Liver (tissue), 9 donors: ENCODE data around the gene PCDH9. TPM values are rescaled to one million over a fixed set of nuclear protein-coding genes. Genes with fewer than 3 reads are reported as not detected.

Experiments used
- DNase-seq: peaks from one replicate; pipeline ENCODE4 v3.0.0-alpha.2; 2017; ENCODE audit warnings: low spot score
- H3K27ac ChIP-seq, 2 donors: one replicate each; pipeline ENCODE4 v1.7.0; 2013; ENCODE audit warnings: inconsistent platforms in 2 of 2, low read length in 2 of 2, control low read depth in 1 of 2, low read depth in 1 of 2, mild to moderate bottlenecking in 1 of 2
- H3K27me3 ChIP-seq, 4 donors: one replicate each; pipeline versions ENCODE4 v1.6.1 to v1.7.0; 2013; ENCODE audit warnings: low read length in 3 of 4, inconsistent platforms in 1 of 4, mild to moderate bottlenecking in 1 of 4, moderate library complexity in 1 of 4; ENCODE audit not compliant: control insufficient read depth in 4 of 4, insufficient read depth in 4 of 4
- H3K36me3 ChIP-seq, 4 donors: one replicate each; pipeline versions ENCODE4 v1.6.1 to v1.7.0; 2013; ENCODE audit warnings: low read length in 3 of 4, mild to moderate bottlenecking in 3 of 4, low read depth in 1 of 4, moderate library complexity in 1 of 4; ENCODE audit not compliant: control insufficient read depth in 4 of 4, insufficient read depth in 3 of 4
- H3K4me1 ChIP-seq, 4 donors: one replicate each; pipeline versions ENCODE4 v1.6.1 to v1.7.0; 2013; ENCODE audit warnings: low read length in 3 of 4, mild to moderate bottlenecking in 3 of 4, moderate library complexity in 1 of 4; ENCODE audit not compliant: control insufficient read depth in 4 of 4, insufficient read depth in 4 of 4
- H3K4me3 ChIP-seq, 3 donors: one replicate each; pipeline versions ENCODE4 v1.6.1 to v1.7.0; 2013; ENCODE audit warnings: low read length in 3 of 3, control low read depth in 1 of 3, low read depth in 1 of 3, mild to moderate bottlenecking in 1 of 3
- H3K9ac ChIP-seq, 2 donors: one replicate each; pipeline ENCODE4 v1.7.0; 2013; ENCODE audit warnings: low read length in 2 of 2, mild to moderate bottlenecking in 2 of 2, moderate library complexity in 2 of 2, control low read depth in 1 of 2, low read depth in 1 of 2
- H3K9me3 ChIP-seq, 4 donors: one replicate each; pipeline versions ENCODE4 v1.6.1 to v1.7.0; 2013; ENCODE audit warnings: low read length in 3 of 4; ENCODE audit not compliant: control insufficient read depth in 4 of 4
- FOXA1 ChIP-seq: IDR thresholded peaks from 2 replicates; pipeline ENCODE4 v1.6.1; 2016; ENCODE audit warnings: antibody characterized with exemption
- FOXA2 ChIP-seq: IDR thresholded peaks from 2 replicates; pipeline ENCODE4 v1.6.1; 2016; ENCODE audit warnings: antibody characterized with exemption
- GABPA ChIP-seq, 2 donors: IDR thresholded peaks in 1 of 2; conservative IDR thresholded peaks in 1 of 2; 2 replicates each; pipeline ENCODE4 v1.6.1; 2016; ENCODE audit warnings: antibody characterized with exemption in 2 of 2, mild to moderate bottlenecking in 1 of 2, moderate library complexity in 1 of 2
- HNF4A ChIP-seq, 2 donors: conservative IDR thresholded peaks; 2 replicates each; pipeline ENCODE4 v1.6.1; 2016; ENCODE audit warnings: antibody characterized with exemption in 2 of 2, mild to moderate bottlenecking in 2 of 2
- HNF4G ChIP-seq: IDR thresholded peaks from 2 replicates; pipeline ENCODE4 v1.6.1; 2016; ENCODE audit warnings: antibody characterized with exemption
- JUND ChIP-seq, 2 donors: IDR thresholded peaks; 2 replicates each; pipeline ENCODE4 v1.6.1; 2016; ENCODE audit warnings: antibody characterized with exemption in 2 of 2
- NR2F2 ChIP-seq: IDR thresholded peaks from 2 replicates; pipeline ENCODE4 v1.6.1; 2016; ENCODE audit warnings: antibody characterized with exemption
- RAD21 ChIP-seq, 2 donors: IDR thresholded peaks; 2 replicates each; pipeline ENCODE4 v1.6.1; 2016; ENCODE audit warnings: antibody characterized with exemption in 2 of 2, mild to moderate bottlenecking in 2 of 2
- RXRA ChIP-seq, 2 donors: IDR thresholded peaks; 2 replicates each; pipeline ENCODE4 v1.6.1; 2017 to 2018; ENCODE audit warnings: antibody characterized with exemption in 2 of 2, mild to moderate bottlenecking in 1 of 2
- SP1 ChIP-seq: IDR thresholded peaks from 2 replicates; pipeline ENCODE4 v1.6.1; 2018; ENCODE audit warnings: antibody characterized with exemption, mild to moderate bottlenecking
- TAF1 ChIP-seq: conservative IDR thresholded peaks from 2 replicates; pipeline ENCODE4 v1.6.1; 2016; ENCODE audit warnings: antibody characterized with exemption, mild to moderate bottlenecking
- YY1 ChIP-seq: IDR thresholded peaks from 2 replicates; pipeline ENCODE4 v1.6.1; 2016; ENCODE audit warnings: antibody characterized with exemption, mild to moderate bottlenecking
- WGBS: extraction: QIAGEN DNeasy Blood & Tissue Kit; methylation state at CpG from one replicate; pipeline ENCODE4 v1.1.7; 2013; 5-methylcytosine and 5-hydroxymethylcytosine counted together
- polyA plus RNA-seq, 2 donors: library from polyadenylated mRNA; stranded (reverse) in 1 of 2; unstranded in 1 of 2; fragments of 200-250 nt in 1 of 2; fragments of >200 nt in 1 of 2; fragmentation: Nextera tagmentation in 1 of 2; extraction: Ambion mirVana in 1 of 2; gene quantifications; one replicate each; pipeline versions ENCODE4 v1.2.1 to v1.2.3, GENCODE V29; 2013 to 2015
- total RNA-seq, 2 donors: library from RNA; depleted of rRNA; stranded (reverse); fragments of >200 nt; gene quantifications; one replicate each; pipeline ENCODE4 v1.2.3, GENCODE V29; 2014
- TF ChIP-seq, protein P1 (sequence below): fragments of 150-350 bp; IDR thresholded peaks from 2 replicates; pipeline ENCODE4 v1.5.1; 2017; ENCODE audit warnings: improper control_type of control experiment, low read depth, low read length; ENCODE audit not compliant: missing input control
- TF ChIP-seq, protein P2 (sequence below): IDR thresholded peaks from 2 replicates; pipeline ENCODE4 v1.6.1; 2016; ENCODE audit warnings: antibody characterized with exemption
- TF ChIP-seq, protein P3 (sequence below): IDR thresholded peaks from 2 replicates; pipeline ENCODE4 v1.6.1; 2016; ENCODE audit warnings: antibody characterized with exemption
- donor health status: healthy.
- donor health status: healthy.
- donor health status: healthy.
- donor health status: healthy.
- donor health status: healthy.

PCDH9 gene
- total and polyA plus RNA-seq, 4 donors, result 0.90 to 4.0 (median 2.2) TPM

DNA sequence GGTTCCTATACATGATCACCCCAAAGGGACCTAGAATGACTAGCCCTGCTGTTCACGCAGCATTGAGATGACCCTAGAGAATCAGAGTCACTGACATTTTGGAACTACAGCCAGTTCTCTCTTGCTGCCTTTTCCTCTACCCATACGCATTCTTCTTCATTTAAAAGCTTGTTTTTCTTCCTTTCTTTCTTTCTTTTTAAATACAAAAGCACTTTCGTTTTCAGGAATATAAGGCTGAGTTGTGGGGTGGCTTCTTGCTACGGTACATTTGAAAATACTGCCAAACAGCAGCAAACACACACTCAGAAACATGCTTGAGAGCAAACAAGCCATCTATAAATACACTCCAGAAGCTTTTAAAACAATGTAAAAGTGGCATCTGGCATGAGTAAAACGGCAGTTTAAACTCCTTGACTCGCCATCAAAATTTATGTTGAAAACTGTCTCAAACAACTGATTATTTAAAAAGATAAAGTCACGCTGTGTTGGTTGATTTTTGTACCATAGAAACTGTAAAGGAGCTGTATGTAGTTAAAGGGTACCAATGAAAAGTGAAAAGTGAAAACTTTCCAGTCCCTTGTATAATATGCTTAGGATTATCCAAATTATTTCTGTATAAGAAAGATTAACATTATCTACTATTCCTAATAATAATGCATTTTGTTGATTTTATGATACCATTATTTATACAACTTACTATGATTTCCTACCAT, 95.6 kb downstream of the PCDH9 start:
- peak overlapping the region in 2 of 3 donors; percentile 26 to 39 for H3K4me3 ChIP-seq
- H3K27ac ChIP-seq, result peak overlapping the region; percentile 28 to 60
- no peaks in the 10 kb centered on the region for H3K27me3 ChIP-seq
- no peaks in the 10 kb centered on the region for H3K36me3 ChIP-seq
- 25% methylated on average over 7 of the region's 7 CpGs for WGBS
- peak overlapping the region in 1 of 2 donors; percentile 62 for H3K9ac ChIP-seq
- peaks cover 3 to 12% (median 4%) of the 10 kb centered on the region in 4 donors for H3K4me1 ChIP-seq
- TF ChIP-seq FOXA1, result no peak
- peak; percentile 80 for TF ChIP-seq YY1
- peak in 1 of 2 donors; percentile 31 for TF ChIP-seq RXRA (IDR thresholded peaks at IDR 0.05)
- no peak for DNase-seq
- H3K9me3 ChIP-seq, result no peaks in the 10 kb centered on the region

DNA sequence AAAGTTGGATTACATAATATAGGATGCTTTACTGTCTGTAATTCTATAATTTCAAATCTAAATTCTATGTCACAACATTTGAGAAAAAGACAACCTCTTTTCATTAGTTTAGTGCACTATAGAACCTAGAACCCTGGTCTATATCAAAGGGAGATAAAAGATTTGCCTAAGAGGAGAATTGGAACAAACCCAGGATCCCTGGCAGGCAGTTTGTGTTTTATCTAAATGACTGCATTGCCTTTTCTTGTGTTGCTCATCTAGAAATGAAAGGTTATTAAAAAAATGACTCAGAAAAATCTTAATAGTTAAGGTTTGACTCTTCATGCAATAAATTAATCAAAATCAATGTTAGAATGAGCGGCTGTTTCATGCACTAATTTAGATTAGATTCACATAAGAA, 96.7 kb downstream of the PCDH9 start:
- H3K27me3 ChIP-seq, result no peaks in the 10 kb centered on the region
- H3K36me3 ChIP-seq, result no peaks in the 10 kb centered on the region
- 87% methylated on average over 1 of the region's 1 CpG for WGBS
- H3K9ac ChIP-seq, result no peak overlapping the region
- H3K4me1 ChIP-seq, result peaks cover 3 to 12% (median 4%) of the 10 kb centered on the region in 4 donors
- no peak overlapping the region for H3K27ac ChIP-seq
- H3K4me3 ChIP-seq, result no peak overlapping the region
- H3K9me3 ChIP-seq, result no peaks in the 10 kb centered on the region
- DNase-seq, result no peak
- TF ChIP-seq, protein P1, sequence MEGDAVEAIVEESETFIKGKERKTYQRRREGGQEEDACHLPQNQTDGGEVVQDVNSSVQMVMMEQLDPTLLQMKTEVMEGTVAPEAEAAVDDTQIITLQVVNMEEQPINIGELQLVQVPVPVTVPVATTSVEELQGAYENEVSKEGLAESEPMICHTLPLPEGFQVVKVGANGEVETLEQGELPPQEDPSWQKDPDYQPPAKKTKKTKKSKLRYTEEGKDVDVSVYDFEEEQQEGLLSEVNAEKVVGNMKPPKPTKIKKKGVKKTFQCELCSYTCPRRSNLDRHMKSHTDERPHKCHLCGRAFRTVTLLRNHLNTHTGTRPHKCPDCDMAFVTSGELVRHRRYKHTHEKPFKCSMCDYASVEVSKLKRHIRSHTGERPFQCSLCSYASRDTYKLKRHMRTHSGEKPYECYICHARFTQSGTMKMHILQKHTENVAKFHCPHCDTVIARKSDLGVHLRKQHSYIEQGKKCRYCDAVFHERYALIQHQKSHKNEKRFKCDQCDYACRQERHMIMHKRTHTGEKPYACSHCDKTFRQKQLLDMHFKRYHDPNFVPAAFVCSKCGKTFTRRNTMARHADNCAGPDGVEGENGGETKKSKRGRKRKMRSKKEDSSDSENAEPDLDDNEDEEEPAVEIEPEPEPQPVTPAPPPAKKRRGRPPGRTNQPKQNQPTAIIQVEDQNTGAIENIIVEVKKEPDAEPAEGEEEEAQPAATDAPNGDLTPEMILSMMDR, result no peak
- TF ChIP-seq FOXA2 (no peak), JUND (IDR thresholded peaks at IDR 0.05) (no peak), HNF4A (conservative IDR thresholded peaks at IDR 0.05) (no peak), NR2F2 (no peak), GABPA (IDR thresholded peaks at IDR 0.05 in 1 of 2, conservative IDR thresholded peaks at IDR 0.05 in 1 of 2) (no peak), HNF4G (no peak), YY1 (no peak), SP1 (no peak), TAF1 (no peak)
- TF ChIP-seq, protein P2, sequence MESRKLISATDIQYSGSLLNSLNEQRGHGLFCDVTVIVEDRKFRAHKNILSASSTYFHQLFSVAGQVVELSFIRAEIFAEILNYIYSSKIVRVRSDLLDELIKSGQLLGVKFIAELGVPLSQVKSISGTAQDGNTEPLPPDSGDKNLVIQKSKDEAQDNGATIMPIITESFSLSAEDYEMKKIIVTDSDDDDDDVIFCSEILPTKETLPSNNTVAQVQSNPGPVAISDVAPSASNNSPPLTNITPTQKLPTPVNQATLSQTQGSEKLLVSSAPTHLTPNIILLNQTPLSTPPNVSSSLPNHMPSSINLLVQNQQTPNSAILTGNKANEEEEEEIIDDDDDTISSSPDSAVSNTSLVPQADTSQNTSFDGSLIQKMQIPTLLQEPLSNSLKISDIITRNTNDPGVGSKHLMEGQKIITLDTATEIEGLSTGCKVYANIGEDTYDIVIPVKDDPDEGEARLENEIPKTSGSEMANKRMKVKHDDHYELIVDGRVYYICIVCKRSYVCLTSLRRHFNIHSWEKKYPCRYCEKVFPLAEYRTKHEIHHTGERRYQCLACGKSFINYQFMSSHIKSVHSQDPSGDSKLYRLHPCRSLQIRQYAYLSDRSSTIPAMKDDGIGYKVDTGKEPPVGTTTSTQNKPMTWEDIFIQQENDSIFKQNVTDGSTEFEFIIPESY, result no peak
- TF ChIP-seq, protein P3, sequence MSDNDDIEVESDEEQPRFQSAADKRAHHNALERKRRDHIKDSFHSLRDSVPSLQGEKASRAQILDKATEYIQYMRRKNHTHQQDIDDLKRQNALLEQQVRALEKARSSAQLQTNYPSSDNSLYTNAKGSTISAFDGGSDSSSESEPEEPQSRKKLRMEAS, result no peak

DNA sequence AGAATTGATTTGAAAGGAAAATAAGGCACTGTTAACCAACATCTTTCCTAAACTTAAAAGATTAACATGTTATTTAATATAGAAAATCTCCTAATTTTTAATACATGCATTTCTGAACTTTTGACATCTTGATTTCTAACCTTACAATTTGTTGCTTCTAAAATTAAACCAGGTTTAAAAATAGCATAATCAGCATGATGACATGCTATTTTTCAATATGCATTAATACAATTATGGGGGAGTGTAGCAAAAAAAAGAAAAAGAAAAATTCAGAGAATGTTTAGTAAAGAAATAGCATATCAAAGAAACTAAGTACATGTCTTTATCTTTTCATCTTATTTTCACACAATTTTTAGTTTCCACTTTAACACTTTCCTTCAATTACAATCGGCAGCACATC, 98.7 kb downstream of the PCDH9 start:
- no peak for DNase-seq
- no peak overlapping the region for H3K9ac ChIP-seq
- H3K27ac ChIP-seq, result no peak overlapping the region
- no peaks in the 10 kb centered on the region for H3K9me3 ChIP-seq
- H3K36me3 ChIP-seq, result no peaks in the 10 kb centered on the region
- no peak overlapping the region for H3K4me3 ChIP-seq
- peaks cover 0 to 5% (median 2%) of the 10 kb centered on the region in 4 donors for H3K4me1 ChIP-seq
- no peaks in the 10 kb centered on the region for H3K27me3 ChIP-seq
- 97% methylated on average over 1 of the region's 1 CpG for WGBS
- TF ChIP-seq HNF4A (conservative IDR thresholded peaks at IDR 0.05) (no peak), RAD21 (IDR thresholded peaks at IDR 0.05) (no peak), FOXA2 (no peak), JUND (IDR thresholded peaks at IDR 0.05) (no peak), RXRA (IDR thresholded peaks at IDR 0.05) (no peak), FOXA1 (no peak)
- TF ChIP-seq, protein P1, result no peak
- TF ChIP-seq, protein P2, result no peak
